ENCODE measurements around the gene TNIK.

- no peak for TF ChIP-seq CTCF (conservative IDR thresholded peaks at IDR 0.05)
- TF ChIP-seq ZFX (IDR thresholded peaks at IDR 0.05) = no peak
Observed at GRCh38 chr3:171054921-171055320, 405.3 kb downstream of the TNIK start.
